Ramos (cell line): ENCODE measurements around the gene ZNF594.
"Not testable (repeated sequence)": the region's sequence is repeated elsewhere in the genome, so short reads cannot be mapped to it uniquely, and the experiment has no call there.

Source experiments
- in situ Hi-C: fragments of 300-500 bp; cut with MboI; formaldehyde crosslinking; loops from one replicate; pipeline ENCODE4 v1.14.3; 2022; ENCODE audit warnings: low sequenced_read_pairs; ENCODE audit not compliant: unreplicated experiment

Gene ZNF594

GRCh38 chr17:5137511-5138197, 54.0 kb downstream of the ZNF594 start:
- in situ Hi-C loops, result not testable (repeated sequence)

DNA sequence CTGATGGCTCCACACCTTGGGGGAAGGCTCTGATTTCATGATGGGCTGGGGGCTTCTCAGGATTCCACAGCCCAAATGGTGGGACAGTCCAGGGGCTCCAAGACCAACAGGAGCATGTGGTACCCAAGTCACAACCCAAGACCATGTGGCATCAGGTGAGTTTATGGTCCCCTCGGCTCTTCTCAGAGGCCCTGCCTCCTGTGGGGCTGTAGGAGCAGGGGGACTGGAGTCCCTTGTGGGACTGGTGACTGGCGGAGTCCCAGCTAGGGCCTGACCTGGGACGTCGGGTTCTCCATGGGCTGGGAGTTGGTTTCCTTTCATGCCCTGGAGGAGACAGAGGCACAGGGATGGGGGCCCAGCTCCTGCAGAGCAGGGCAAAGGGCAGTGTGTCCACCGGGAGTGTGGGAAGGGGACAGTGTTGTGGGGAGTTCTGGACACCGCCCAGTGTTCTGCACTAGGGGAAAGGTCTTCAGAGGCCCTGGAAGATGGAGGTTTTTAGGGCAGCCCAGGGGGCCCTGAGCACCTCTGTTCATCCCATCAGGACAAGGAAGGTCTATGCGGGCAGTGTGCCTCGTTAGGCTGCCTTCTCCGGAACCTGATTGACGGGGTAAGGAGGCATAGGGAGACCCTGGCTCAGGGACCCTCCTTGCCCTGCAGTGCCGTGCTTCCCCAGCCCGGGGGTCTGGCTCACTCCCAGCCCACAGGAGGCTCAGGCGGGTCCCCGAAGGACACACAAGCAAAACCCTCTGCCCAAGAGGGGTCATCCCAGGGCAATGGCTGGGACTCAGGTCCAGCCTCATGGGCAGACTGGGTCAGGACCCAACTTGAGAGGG, 54.9 kb downstream of the ZNF594 start:
- in situ Hi-C loops, result not testable (repeated sequence)

- in situ Hi-C loops, result no loop called here
Measured at GRCh38 chr17:5135726-5136579, 55.7 kb downstream of the ZNF594 start.

GRCh38 chr17:5135131-5135712, 56.4 kb downstream of the ZNF594 start:
- in situ Hi-C loops, result not testable (repeated sequence)

- in situ Hi-C loops, result not testable (repeated sequence)
Measured at GRCh38 chr17:5134571-5134970, 57.1 kb downstream of the ZNF594 start.

GRCh38 chr17:5133961-5134360, 57.7 kb downstream of the ZNF594 start:
- in situ Hi-C loops, result not testable (repeated sequence)

DNA sequence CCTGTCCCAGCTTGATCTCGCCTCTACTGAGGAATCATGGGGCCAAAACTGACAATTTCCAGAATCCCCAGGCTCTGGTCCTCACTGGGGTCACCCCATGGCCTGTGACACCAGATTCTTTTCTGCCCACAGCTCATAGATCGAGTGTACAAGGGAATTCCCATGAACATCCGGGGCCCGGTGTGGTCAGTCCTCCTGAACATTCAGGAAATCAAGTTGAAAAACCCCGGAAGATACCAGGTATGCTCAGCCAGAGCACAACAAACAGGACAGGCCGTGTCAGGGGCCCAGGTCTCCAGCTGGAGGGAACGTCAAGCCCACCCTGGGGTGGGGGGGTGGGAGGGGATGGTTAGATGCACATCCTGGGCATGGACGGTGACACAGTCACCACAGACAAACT, 58.4 kb downstream of the ZNF594 start:
- in situ Hi-C loops, result no loop called here

DNA sequence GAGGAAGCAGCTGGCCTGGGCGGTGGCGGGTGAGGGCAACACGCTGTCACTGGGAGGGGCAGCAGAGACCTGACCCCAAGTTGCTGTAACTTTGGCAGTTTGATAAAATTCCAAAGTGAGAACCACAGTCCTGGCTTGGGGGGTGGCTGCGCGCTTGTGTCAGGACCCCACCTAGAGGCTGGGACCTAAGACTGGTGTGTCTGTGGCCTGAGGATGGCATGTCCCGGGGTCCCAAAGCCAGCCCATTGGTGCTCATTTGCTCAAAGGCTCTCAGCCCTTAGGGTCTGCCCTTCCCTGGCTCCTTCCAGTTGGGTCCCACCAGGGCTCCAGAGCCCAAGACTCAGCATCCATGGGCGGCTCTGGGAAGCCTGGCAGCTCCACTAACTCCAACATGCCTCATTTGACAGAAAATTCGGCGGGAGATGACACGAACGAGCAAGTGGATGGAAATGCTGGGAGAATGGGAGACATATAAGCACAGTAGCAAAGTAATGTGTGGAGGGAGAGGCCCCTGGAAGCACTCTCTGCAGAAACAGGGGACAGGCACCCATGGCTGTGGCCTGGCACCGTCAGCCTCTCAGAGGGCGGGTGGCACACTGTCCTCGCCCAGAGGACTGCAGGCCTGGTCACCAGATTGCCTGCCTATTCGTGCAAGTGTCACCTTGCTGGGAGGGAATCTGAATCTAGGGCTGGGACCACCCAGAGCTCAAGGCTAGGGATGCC, 59.0 kb downstream of the ZNF594 start:
- in situ Hi-C loops, result not testable (repeated sequence)

DNA sequence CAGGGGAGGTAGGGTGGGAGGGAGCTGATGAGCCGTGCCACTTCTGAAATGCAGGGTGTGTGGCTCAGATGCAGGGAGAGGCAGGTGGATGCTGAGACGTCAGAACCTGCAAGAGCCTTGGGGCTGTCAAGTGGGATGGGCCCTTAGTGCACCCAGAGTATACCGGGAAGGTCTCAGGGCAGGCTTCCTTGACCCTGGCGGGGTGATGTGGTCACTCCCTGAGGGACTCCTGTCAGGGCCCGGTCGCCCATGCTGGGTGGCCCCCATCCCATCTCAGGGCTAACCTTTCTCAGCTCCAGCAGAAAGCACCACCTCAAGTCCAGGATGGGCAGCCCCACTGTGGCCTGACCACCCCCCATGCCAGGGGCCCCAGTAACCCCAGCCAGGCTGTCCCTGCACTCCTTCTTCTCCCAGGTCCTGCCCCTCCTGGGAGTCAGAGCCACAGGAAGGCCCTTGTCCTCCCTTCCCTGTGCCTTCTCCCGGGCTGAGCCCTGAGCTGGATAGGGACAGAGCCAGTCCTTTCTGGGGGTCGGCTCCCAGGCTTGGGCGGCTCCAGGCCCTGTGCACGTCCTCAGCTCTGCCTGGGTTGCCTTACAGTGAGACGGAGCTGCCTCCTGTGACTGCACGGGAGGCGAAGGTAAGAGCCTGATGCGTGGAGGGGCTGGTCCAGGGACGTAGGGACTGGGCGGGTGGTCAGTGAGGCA, 59.7 kb downstream of the ZNF594 start:
- in situ Hi-C loops, result not testable (repeated sequence)

GRCh38 chr17:5131146-5131715, 60.4 kb downstream of the ZNF594 start:
- in situ Hi-C loops, result no loop called here

DNA sequence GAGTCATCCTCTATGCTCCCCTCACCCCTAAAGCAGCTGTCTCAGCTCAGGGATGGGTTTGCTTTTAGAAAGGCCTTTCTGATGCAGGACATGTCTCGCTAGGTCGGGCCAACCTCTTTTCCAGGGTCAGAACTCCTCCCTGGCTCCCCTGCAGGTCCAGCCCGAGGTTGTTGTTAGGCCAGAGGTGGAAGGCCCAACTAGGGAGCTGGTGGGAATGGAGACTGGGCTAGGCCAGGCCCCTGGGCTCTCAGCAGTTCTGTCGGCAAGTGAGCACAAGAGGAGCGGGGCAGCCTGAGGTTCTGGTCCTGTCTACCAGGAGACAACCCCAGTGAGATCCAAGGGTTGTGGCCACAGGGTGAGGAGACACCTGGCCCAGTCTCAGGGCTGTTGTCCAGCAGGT, 61.0 kb downstream of the ZNF594 start:
- in situ Hi-C loops, result not testable (repeated sequence)

- in situ Hi-C loops, result not testable (repeated sequence)
Measured at GRCh38 chr17:5130261-5130660, 61.4 kb downstream of the ZNF594 start.

GRCh38 chr17:5129770-5130169, 61.9 kb downstream of the ZNF594 start:
- in situ Hi-C loops, result not testable (repeated sequence)
